Tibial artery (tissue), 4 donors: Measurements from ENCODE around the gene IGSF11.

Experiments used
- DNase-seq, 2 donors: peaks; one replicate each; pipeline ENCODE4 v3.0.0-alpha.2; 2019
- H3K27ac ChIP-seq, 2 donors: fragments of 200-600 bp; sonication (generic) in 1 of 2; 1 replicate in 1 of 2; 2 replicates in 1 of 2; pipeline ENCODE4 v1.5.1; 2018 to 2019; ENCODE audit warnings: mild to moderate bottlenecking in 1 of 2
- H3K27me3 ChIP-seq, 2 donors: fragments of 200-600 bp; sonication (generic) in 1 of 2; one replicate each; pipeline versions ENCODE4 v1.5.1 to v1.6.0; 2016 to 2019
- H3K36me3 ChIP-seq, 3 donors: fragments of 200-600 bp; sonication (generic) in 2 of 3; one replicate each; pipeline ENCODE4 v1.5.1; 2016 to 2019; ENCODE audit warnings: mild to moderate bottlenecking in 2 of 3
- H3K4me1 ChIP-seq, 4 donors: fragments of 200-600 bp; sonication (generic) in 2 of 4; 1 replicate in 3 of 4; 2 replicates in 1 of 4; pipeline ENCODE4 v1.5.1; 2016 to 2019
- H3K4me3 ChIP-seq, 2 donors: fragments of 200-600 bp; sonication (generic) in 1 of 2; 1 replicate in 1 of 2; 2 replicates in 1 of 2; pipeline ENCODE4 v1.5.1; 2018 to 2019; ENCODE audit warnings: mild to moderate bottlenecking in 2 of 2
- H3K9me3 ChIP-seq, 3 donors: fragments of 200-600 bp; sonication (generic) in 1 of 3; one replicate each; pipeline ENCODE4 v1.5.1; 2016 to 2019
- intact Hi-C: fragments of 100-400 bp; cut with DNase I; formaldehyde crosslinking; loops from one replicate; pipeline ENCODE4 v1.15.0; 2023; ENCODE audit warnings: low total_unique reads
- TF ChIP-seq, protein P1 (sequence below), 2 experiments: fragments of 200-600 bp in 1 of 2; fragments of 450-650 bp in 1 of 2; IDR thresholded peaks; one replicate each; pipeline ENCODE4 v1.5.1; 2017 to 2019; ENCODE audit warnings: antibody characterized with exemption in 2 of 2, mild to moderate bottlenecking in 1 of 2, moderate library complexity in 1 of 2

IGSF11 gene

DNA sequence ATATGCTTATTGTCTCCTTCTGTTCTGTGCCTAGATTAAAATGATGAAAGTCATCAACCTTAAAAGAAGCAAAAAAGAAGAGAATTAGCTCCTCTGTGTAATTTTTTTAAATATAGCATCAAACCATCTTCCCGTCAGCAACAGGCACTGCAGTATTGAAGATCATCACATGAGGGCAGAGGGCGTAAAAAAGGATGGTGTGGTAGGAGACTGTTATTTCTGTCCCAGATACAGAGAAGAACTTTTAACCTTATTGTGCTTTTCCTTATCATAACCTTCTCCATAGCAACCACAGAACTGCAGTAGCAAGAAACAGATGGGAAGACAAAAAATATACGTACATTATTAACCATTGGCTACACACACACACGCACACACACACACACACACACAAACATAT lies 88.8 kb downstream of the IGSF11 start:
- no peaks in the 10 kb centered on the region for H3K9me3 ChIP-seq
- H3K27ac ChIP-seq = no peak overlapping the region
- H3K36me3 ChIP-seq = no peaks in the 10 kb centered on the region
- no peak for DNase-seq
- H3K4me3 ChIP-seq = no peak overlapping the region
- TF ChIP-seq, protein P1, sequence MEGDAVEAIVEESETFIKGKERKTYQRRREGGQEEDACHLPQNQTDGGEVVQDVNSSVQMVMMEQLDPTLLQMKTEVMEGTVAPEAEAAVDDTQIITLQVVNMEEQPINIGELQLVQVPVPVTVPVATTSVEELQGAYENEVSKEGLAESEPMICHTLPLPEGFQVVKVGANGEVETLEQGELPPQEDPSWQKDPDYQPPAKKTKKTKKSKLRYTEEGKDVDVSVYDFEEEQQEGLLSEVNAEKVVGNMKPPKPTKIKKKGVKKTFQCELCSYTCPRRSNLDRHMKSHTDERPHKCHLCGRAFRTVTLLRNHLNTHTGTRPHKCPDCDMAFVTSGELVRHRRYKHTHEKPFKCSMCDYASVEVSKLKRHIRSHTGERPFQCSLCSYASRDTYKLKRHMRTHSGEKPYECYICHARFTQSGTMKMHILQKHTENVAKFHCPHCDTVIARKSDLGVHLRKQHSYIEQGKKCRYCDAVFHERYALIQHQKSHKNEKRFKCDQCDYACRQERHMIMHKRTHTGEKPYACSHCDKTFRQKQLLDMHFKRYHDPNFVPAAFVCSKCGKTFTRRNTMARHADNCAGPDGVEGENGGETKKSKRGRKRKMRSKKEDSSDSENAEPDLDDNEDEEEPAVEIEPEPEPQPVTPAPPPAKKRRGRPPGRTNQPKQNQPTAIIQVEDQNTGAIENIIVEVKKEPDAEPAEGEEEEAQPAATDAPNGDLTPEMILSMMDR (IDR thresholded peaks at IDR 0.05) = no peak
- intact Hi-C loops = no loop called here
- H3K4me1 ChIP-seq = no peaks in the 10 kb centered on the region
- H3K27me3 ChIP-seq = no peaks in the 10 kb centered on the region

DNA sequence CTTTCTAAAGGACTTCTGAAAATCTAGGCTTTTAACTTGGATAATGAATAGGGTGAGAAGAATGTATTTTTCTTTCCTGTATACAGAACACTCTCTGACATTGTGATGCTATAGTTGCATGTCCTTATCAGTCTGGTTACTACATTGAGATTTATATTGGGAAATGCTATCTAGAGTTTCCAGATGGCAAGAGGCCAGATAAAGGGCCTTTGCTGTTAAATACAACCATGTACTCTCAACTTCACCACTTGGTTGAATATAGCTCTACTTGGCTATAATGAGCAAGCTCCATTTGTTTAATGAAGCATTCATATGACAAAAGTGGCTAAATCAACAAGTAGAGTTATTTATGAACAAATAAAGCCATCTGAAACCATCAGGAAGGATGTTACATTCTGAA lies 91.0 kb downstream of the IGSF11 start:
- H3K27me3 ChIP-seq = no peaks in the 10 kb centered on the region
- intact Hi-C loops = no loop called here
- DNase-seq = no peak
- H3K4me1 ChIP-seq = no peaks in the 10 kb centered on the region
- H3K4me3 ChIP-seq = no peak overlapping the region
- H3K9me3 ChIP-seq = no peaks in the 10 kb centered on the region
- no peaks in the 10 kb centered on the region for H3K36me3 ChIP-seq
- H3K27ac ChIP-seq = no peak overlapping the region
- TF ChIP-seq, protein P1 (IDR thresholded peaks at IDR 0.05) = no peak

- TF ChIP-seq, protein P1 (IDR thresholded peaks at IDR 0.05) = no peak
- DNase-seq = no peak
- H3K27ac ChIP-seq = no peak overlapping the region
- H3K4me3 ChIP-seq = no peak overlapping the region
- H3K36me3 ChIP-seq = no peaks in the 10 kb centered on the region
- H3K27me3 ChIP-seq = no peaks in the 10 kb centered on the region
- no peaks in the 10 kb centered on the region for H3K9me3 ChIP-seq
- no peaks in the 10 kb centered on the region for H3K4me1 ChIP-seq
- intact Hi-C loops = no loop called here
Observed at GRCh38 chr3:118942671-118943070, 92.0 kb downstream of the IGSF11 start.

- Histone ChIP-seq H3K27me3 (no peaks in the 10 kb centered on the region), H3K4me1 (no peaks in the 10 kb centered on the region), H3K9me3 (no peaks in the 10 kb centered on the region), H3K36me3 (no peaks in the 10 kb centered on the region), H3K27ac (no peak overlapping the region), H3K4me3 (no peak overlapping the region)
- DNase-seq = no peak
- intact Hi-C loops = no loop called here
- TF ChIP-seq, protein P1 (IDR thresholded peaks at IDR 0.05) = no peak
Observed at GRCh38 chr3:118942195-118942594, 92.5 kb downstream of the IGSF11 start.

GRCh38 chr3:118941236-118941635 lies 93.4 kb downstream of the IGSF11 start:
- TF ChIP-seq, protein P1 (IDR thresholded peaks at IDR 0.05) = no peak
- Histone ChIP-seq H3K27ac (no peak overlapping the region), H3K4me3 (no peak overlapping the region), H3K4me1 (no peaks in the 10 kb centered on the region), H3K27me3 (no peaks in the 10 kb centered on the region), H3K36me3 (no peaks in the 10 kb centered on the region), H3K9me3 (no peaks in the 10 kb centered on the region)
- intact Hi-C loops = no loop called here
- no peak for DNase-seq
